ENCODE results near the gene CHAT.

CHAT gene

DNA sequence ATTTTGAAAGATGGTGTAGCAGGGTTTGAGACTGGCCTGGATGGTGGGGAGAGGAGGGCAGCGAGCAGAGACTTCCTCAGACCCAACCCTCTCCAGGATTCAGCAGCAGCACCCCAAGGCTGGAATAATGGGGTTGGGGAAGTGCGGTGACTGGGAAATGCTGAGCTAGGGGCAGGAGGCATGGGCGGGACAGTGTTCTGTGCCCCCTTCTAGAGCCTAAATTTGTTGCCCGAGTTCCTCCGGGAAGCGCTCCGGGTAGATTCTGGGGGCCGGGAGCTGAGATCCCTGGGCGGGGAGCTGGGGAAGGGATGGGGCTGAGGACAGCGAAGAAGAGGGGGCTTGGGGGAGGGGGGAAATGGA lies at the start of gene CHAT:
CHAT (plus strand) TSS at position 156 of the 360 bp plus-strand sequence; CDS start at position 309, 153 bp downstream.
- no peak for DNase-seq

- no peak for DNase-seq
These were observed 49.3 kb upstream of the CHAT start for GRCh38 chr10:49564461-49565009.

- no peak for DNase-seq
These were observed 46.0 kb upstream of the CHAT start for GRCh38 chr10:49567810-49568209.

DNA sequence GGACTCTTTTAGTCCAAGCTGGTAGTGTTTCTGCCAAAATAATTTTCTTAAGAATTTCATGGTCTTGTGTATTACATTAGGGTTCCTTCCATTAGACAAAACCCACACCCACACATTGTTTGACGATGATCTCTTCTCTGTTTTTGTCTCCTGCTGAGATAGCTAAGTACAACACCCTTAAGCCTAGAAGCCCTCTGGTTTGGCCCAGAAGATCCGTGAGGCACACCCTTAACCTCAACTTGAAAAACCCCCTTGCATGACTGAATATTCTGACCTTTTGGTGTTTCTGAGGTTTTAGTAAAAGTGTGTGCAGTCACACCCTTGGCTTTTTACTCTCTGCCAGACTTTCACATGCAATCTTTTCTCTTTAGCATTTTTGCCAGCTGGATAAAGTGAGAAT lies 45.6 kb upstream of the CHAT start:
- no peak for DNase-seq

DNA sequence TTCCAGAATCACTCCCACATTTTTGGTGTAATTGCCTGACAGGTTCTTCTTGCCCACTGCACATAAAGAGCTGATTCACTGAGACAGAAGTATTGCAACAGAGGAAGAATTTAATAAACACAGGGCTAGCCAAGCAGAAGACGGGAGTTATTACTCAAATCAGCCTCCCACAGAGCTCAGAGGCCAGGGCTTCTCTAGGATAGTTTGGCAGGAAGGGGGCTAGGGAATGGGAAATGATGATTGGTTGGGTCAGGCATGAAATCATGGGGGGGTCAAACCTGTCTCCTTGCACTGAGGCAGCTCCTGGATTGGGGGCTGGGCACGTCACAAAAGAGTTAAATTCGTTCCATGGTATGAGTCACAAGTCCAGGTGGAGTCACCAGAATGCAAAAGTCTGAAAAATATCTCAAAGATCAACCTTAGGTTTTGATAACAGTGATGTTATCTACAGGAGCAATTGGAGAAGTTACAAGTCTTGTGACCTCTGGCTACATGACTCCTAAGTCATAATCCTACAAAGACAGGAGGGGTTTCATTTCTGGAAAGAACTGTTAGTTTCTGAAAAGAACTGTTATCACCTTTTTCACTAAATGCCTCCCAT lies 44.7 kb upstream of the CHAT start:
- DNase-seq, result no peak

GRCh38 chr10:49571388-49571787 lies 42.4 kb upstream of the CHAT start:
- no peak for DNase-seq

GRCh38 chr10:49572594-49573114 lies 41.2 kb upstream of the CHAT start:
- DNase-seq, result no peak

- DNase-seq, result no peak
These were observed 38.3 kb upstream of the CHAT start for GRCh38 chr10:49575489-49576072.

DNA sequence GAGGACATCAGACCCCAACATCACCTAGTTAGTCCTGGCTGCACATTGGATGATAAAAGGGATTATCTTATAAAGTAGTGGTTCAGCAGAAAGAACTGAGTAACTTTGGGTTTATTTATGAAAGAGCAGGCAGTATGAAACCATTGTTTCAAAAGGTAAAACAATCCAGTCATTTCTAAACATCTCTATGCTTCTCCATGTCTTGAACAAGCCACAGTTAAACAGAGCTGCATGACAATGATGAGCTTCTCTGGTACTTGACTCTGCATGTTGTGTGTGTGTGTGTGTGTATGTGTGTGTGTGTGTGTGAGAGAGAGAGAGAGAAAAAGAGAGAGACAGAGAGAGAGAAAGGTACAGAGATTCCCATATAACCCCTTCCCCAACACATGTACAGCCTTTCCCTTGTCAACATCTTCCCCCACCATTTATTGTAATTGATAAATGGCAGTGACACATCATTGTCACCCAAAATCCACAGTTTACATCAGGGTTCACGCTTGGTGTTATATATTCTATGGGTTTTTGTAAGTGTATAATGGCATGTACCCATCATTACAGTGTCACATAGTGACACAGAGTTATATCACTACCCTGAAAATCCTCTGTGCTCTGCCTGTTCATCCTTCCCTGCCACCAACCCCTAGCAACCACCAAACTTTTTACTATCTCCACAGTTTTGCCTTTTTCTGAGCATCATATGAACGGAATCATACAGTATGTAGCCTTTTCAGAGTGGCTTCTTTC lies 36.5 kb upstream of the CHAT start:
- no peak for DNase-seq

DNA sequence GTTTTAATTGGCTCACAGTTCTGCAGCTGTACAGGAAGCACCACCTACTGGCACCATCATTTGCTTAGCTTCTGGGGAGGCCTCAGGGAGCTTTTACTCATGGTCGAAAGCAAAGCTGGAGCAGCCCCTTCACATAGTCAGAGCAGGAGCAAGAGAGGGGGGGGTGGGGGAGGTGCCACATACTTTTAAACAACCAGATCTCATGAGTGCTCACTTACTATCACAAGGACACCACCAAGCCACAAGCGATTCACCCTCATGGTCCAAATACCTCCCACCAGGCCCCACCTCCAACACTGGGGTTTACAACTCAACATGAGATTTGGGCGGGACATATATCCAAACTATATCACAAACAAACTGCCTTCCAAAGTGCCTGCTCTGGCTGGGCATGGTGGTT lies 35.4 kb upstream of the CHAT start:
- no peak for DNase-seq

DNA sequence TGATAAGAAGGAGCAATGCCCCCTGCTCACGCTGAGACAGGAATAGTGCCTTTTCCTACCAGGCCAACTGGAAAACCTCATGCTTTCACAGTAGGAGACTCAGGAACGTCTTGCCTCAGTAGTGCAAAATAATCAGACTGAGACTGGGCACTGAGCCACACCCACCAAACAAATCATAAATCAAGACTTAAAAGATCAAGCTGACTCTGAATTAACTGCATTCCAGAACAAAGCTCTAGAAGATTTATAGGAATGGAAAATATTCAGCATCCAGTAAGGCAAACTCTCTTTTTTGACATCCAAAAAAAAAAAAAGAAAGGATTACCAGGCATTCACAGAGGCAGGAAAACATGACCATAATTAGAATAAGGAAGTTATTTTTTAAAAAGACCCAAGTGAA lies 34.2 kb upstream of the CHAT start:
- no peak for DNase-seq

DNA sequence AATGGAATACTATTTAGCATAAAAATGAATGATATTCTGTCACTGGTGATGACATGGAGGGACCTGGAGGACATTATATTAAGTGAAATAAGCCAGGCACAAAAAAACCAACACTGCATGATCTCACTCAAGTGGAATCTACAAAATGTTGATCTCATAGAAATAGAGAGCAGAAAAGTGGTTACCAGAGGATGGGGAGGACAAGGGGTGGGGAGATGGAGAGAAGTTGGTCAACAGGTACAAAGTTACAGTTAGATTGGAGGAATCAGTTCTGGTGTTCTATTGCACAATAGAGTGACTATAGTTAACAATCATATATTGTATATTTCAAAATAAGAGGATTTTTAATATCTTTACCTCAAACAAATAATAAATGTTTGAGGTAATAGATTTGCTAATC lies 28.4 kb upstream of the CHAT start:
- no peak for DNase-seq

- DNase-seq, result no peak
These were observed 25.9 kb upstream of the CHAT start for GRCh38 chr10:49587981-49588380.

GRCh38 chr10:49592726-49593563 lies 20.9 kb upstream of the CHAT start:
- DNase-seq, result no peak

- DNase-seq, result no peak
These were observed 20.3 kb upstream of the CHAT start for GRCh38 chr10:49593564-49593875.

DNA sequence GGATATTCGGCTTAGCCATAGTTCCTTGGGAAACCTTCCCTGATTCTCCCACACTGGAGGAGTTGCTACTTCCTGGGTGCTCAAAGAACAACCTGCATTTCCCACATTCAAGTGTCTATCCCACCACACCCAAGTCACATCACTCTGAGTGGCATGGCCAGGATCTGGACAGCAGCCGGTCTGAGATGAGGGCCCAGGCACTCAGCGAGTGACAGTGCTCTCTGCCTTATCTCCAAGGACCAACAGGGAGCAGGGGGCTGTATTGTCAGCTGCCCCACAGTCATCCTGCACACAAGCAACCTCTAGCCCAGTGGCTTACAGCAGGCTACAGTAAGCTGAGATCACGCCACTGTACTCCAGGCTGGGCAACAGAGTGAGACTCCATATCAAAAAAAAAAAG lies 19.8 kb upstream of the CHAT start:
- no peak for DNase-seq

DNA sequence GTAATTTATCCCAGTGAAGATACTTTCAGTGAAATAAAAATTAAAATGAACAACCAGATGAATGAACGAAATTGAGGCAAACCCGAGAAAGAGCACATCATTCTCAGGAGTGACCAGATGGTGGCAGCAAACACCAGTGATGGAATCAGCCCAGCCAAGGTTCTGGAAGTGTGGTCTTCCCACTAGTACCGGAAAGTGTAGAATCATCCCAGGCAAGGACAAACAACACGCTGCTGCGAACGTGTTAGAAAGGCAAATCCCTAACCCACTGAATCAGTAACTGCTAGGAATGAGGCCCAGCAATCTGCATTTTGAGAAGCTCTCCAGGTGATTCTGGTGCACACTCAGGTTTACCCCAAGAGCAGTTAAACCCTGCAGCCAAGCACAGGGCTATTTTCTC lies 19.2 kb upstream of the CHAT start:
- DNase-seq, result no peak

GRCh38 chr10:49595003-49595712 lies 18.7 kb upstream of the CHAT start:
- no peak for DNase-seq

DNA sequence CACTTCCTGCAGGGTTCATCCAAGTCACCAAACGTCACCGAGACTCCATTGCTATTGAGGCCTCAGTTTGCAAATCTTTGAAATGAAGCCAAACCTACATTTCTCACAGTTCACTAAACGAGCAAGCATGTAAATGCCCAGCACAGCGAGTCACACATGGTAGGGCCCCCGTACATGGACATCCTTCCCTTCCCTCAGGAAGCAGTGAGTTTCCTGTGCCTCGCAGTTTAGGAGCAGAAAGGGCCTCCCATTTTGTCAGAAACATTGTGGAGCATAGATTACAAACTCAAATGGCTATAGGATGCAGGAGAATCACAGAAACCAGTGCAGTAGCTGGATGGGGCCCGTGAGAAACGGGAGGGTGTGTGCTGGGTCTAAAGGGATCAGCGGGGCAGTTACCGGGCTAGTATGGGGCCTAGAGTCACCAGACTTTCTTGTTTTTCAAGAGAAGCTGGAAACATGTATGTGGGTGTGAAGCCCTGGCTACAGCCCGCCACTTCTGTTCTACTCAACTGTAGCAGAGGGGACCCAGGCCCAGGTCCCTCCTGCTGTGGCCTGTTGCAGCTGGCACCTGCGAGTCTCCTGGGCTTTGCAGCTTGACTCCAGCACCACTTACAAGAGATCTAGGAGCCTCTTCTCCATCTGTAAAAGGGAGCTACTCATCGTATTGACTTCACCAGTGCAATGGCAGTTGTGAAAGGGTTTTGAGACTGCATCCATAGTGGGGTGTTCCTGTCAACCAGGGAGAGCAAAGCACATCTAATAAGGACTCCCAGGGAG lies 17.9 kb upstream of the CHAT start:
- DNase-seq, result no peak

DNA sequence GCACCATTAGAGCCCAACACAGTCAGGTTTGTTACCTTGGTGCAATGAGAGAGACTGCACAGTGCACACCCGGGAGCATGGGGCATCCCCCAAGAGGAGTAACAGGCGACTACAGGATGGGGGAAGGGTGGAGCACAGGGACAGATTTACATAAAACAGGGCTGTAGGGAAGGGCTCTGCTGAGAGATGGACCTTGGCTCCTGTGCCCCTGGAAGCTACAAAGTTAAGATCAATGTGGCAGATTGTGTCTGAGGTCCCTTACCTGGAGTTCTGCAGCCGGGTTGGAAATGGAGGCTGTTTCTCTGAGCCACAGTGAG lies 17.4 kb upstream of the CHAT start:
- DNase-seq, result no peak

DNA sequence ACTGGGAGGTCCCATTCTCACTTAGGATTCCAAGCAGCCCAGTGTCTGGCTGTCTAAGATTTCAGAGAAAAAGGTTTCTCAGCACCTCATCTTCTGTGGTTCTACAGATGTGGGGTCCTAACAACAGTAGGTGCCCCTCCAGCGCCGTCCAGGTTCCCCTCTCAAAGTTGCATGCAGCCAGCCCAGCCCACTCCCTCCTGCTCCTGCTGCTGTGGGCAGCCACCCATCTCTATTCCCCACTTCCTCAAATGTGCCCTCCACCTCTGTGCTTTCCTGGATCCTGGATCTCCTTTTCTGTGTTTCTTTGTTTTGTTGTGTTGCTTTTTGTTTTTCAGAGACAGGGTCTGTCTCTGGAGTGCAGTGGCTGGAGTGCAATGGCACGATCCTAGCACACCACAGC lies 17.0 kb upstream of the CHAT start:
- no peak for DNase-seq
